Fibroblast of the aortic adventitia (primary cell): ENCODE results near the gene NEDD4. TPM values are rescaled to one million over a fixed set of nuclear protein-coding genes. Genes with fewer than 3 reads are reported as not detected.
A peak's percentile ranks its signal among the peaks of the same experiment; 100 is the strongest.

ENCODE experiments used
- DNase-seq: peaks from one replicate; pipeline ENCODE4 v3.0.0-alpha.2; 2010; ENCODE audit warnings: low read depth
- H3K4me3 ChIP-seq: 2 replicates; pipeline ENCODE4 v1.5.1; 2011; ENCODE audit warnings: low read depth, mild to moderate bottlenecking, control low read depth, low read length, moderate library complexity
- CTCF ChIP-seq: IDR thresholded peaks from 2 replicates; pipeline ENCODE4 v1.5.1; 2011; ENCODE audit warnings: mild to moderate bottlenecking, low read length, control low read depth, inconsistent platforms; ENCODE audit not compliant: insufficient read depth
- total RNA-seq: library from RNA; depleted of rRNA; stranded (reverse); fragments of >200 nt; gene quantifications from 2 replicates; pipeline ENCODE4 v1.2.3, GENCODE V29; 2012; ENCODE audit warnings: low replicate concordance

The NEDD4 gene
- total RNA-seq, 1 donor = 34.3 TPM

- peak; percentile 25 for DNase-seq
- H3K4me3 ChIP-seq = no peak overlapping the region
- peak; percentile 9 for TF ChIP-seq CTCF
These were observed 2.4 kb downstream of the NEDD4 start for GRCh38 chr15:55990998-55991397.

GRCh38 chr15:55990516-55990915, 2.9 kb downstream of the NEDD4 start:
- DNase-seq = no peak
- no peak for TF ChIP-seq CTCF
- no peak overlapping the region for H3K4me3 ChIP-seq

GRCh38 chr15:55989383-55989782, 4.0 kb downstream of the NEDD4 start:
- DNase-seq = no peak
- no peak for TF ChIP-seq CTCF
- H3K4me3 ChIP-seq = no peak overlapping the region

GRCh38 chr15:55981582-55982249, 11.7 kb downstream of the NEDD4 start:
- no peak for DNase-seq
- no peak for TF ChIP-seq CTCF
- no peak overlapping the region for H3K4me3 ChIP-seq

- no peak for DNase-seq
- no peak for TF ChIP-seq CTCF
- H3K4me3 ChIP-seq = no peak overlapping the region
These were observed 12.9 kb downstream of the NEDD4 start for GRCh38 chr15:55980511-55980910.

- no peak overlapping the region for H3K4me3 ChIP-seq
- no peak for TF ChIP-seq CTCF
- DNase-seq = no peak
These were observed 16.2 kb downstream of the NEDD4 start for GRCh38 chr15:55977231-55977630.

GRCh38 chr15:55970286-55970685, 23.1 kb downstream of the NEDD4 start:
- no peak overlapping the region for H3K4me3 ChIP-seq
- DNase-seq = no peak
- TF ChIP-seq CTCF = no peak
